K562 treated with DMSO at 1 percent for 24 hours (cell line): Measurements from ENCODE around the gene CAMK1G. TPM values are rescaled to one million over a fixed set of nuclear protein-coding genes. Genes with fewer than 3 reads are reported as not detected.

Source experiments
- total RNA-seq: library from RNA; unstranded; fragments of 300-600 nt; gene quantifications from 2 replicates; pipeline ENCODE4 v1.2.3, GENCODE V29; 2022; ENCODE audit warnings: low read depth; ENCODE audit not compliant: insufficient read depth

CAMK1G gene
- not detected in 2 replicates for total RNA-seq

DNA sequence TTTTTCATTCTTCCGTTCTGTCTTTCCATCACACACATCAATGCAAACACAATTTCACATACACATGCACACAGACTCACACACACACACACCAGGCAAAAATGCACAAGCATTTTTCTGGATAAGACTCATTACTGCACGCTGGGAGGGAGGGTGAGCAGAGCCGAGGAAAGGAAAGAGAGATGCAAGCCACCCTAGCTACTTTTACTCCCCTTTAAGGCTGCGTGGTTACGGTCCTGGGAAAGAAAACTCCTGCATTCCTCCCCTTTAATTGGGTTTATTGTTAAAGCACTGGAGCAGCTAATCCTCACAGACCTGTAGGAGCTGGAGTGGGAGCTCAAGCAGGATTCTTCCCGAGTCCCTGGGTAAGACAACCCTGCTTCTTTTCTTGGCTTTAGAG is at the start of gene CAMK1G:
CAMK1G (plus strand) TSS at position 307 of the 400 bp plus-strand sequence. CDS start 11,270 bp downstream, outside the sequence.

DNA sequence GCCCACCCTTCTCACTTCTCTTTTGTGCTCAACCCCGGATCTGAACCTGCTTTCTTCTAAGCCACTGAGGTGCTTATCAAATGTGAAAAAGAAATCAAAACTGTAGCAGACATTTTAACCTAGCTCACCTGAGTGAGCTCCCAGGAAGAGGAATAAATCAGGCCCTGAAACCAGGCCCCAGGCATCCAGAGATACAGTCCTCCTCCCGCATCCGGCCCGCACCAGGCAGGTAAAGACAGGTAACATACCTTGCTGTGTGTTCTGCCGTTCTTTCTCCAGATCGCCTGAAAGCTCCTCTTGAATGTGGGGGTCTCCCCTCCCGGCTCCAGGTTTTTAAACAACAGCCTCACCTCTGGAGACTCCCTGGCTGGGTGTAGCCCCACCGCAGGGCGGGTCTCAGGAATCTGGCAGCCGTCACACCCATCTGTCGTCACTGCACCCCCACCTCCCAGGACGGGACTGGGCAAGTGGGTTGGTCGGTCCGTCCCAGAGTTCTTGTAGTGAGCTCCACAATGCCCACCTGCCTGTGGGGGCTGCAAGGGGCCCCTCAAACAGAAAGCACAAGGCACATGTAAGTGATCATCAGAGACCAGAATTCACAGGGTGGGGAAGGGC is 68.7 kb downstream of the CAMK1G start, which contains the start of gene LAMB3:
LAMB3 (minus strand) TSS at position 305 of the 615 bp plus-strand sequence. CDS start 1,481 bp downstream, outside the sequence.

Other genes starting within 250 kb of the CAMK1G start
- gene LAMB3, start 68.7 kb downstream of the CAMK1G start, total RNA-seq = 10.5 and 12.1 TPM in 2 replicates
- gene G0S2, start 91.7 kb downstream of the CAMK1G start, total RNA-seq = 481 and 506 TPM in 2 replicates
- 1.4 and 1.7 TPM in 2 replicates for gene HSD11B1, start 121.1 kb downstream of the CAMK1G start, total RNA-seq
- 0.97 TPM in 1 of 2 replicates, not detected in the other for gene TRAF3IP3, start 172.3 kb downstream of the CAMK1G start, total RNA-seq
- 2.5 and 2.9 TPM in 2 replicates for gene C1orf74, start 200.8 kb downstream of the CAMK1G start, total RNA-seq
- gene IRF6, start 222.4 kb downstream of the CAMK1G start, total RNA-seq = 0.85 and 1.1 TPM in 2 replicates
- gene UTP25, start 244.3 kb downstream of the CAMK1G start, total RNA-seq = 2.5 and 2.6 TPM in 2 replicates